GM12878 (cell line): ENCODE results near the gene OGFOD3. TPM values are rescaled to one million over a fixed set of nuclear protein-coding genes. Genes with fewer than 3 reads are reported as not detected.

Experiments used
- ATAC-seq: fragments of 200-7000 bp; cut with Tn5 transposase; 3 replicates; pipeline ENCODE4 v1.9.1; 2020; ENCODE audit warnings: mild to moderate bottlenecking, moderate library complexity
- BruUV-seq: library from RNA; stranded (reverse); fragments of 400-500 nt; replicated peaks from 2 replicates; lab custom pipeline; 2021; lab: Mats Ljungman, UMichigan
- CTCF ChIA-PET: fragments of 300-600 bp; sonication (Branson Sonifier 250); formaldehyde crosslinking; extraction: SDS; loops from one replicate; lab custom pipeline; 2021; ENCODE audit warnings: inconsistent platforms; lab: Yijun Ruan, JAX
- POLR2A ChIA-PET: fragments of 350-600 bp; formaldehyde crosslinking; extraction: SDS; loops from one replicate; lab custom pipeline; 2021; ENCODE audit warnings: inconsistent platforms; lab: Charles Lee
- RAD21 ChIA-PET: fragments of 300-600 bp; sonication (Branson Sonifier 250); formaldehyde crosslinking; loops from one replicate; lab custom pipeline; 2023; ENCODE audit warnings: antibody characterized with exemption; ENCODE audit not compliant: unreplicated experiment; lab: Charles Lee
- SMC1A ChIA-PET: fragments of 300-600 bp; sonication (Branson Sonifier 250); formaldehyde crosslinking; loops from one replicate; lab custom pipeline; 2023; ENCODE audit not compliant: unreplicated experiment, uncharacterized antibody; lab: Charles Lee
- DNase-seq: peaks from one replicate; pipeline ENCODE4 v3.0.0-alpha.2; 2011; ENCODE audit warnings: low read depth, low spot score
- FAIRE-seq: peaks from 3 replicates; lab custom pipeline; 2011; peaks lifted over from hg19 to GRCh38; lab: Jason Lieb, UNC
- H2AFZ ChIP-seq: 2 replicates; pipeline ENCODE4 v1.6.0; 2011; ENCODE audit warnings: low read depth, low read length, control low read depth; ENCODE audit not compliant: control insufficient read depth
- H3K27ac ChIP-seq: 2 replicates; pipeline ENCODE4 v1.5.1; 2011; ENCODE audit warnings: control low read depth; ENCODE audit not compliant: control insufficient read depth, insufficient read depth
- H3K27me3 ChIP-seq, 2 experiments: replicated peaks in 1 of 2; 2 replicates each; pipeline versions ENCODE4 v1.6.0 to v1.6.1; 2011; ENCODE audit warnings: low read length in 1 of 2; ENCODE audit not compliant: control insufficient read depth in 2 of 2, insufficient read depth in 2 of 2
- H3K36me3 ChIP-seq, 2 experiments: 2 replicates each; pipeline ENCODE4 v1.5.1; 2011; ENCODE audit warnings: low read length in 1 of 2; ENCODE audit not compliant: control insufficient read depth in 2 of 2, insufficient read depth in 2 of 2
- H3K4me1 ChIP-seq: 2 replicates; pipeline ENCODE4 v1.6.1; 2011; ENCODE audit warnings: mild to moderate bottlenecking, low read length, moderate library complexity, mixed read lengths; ENCODE audit not compliant: control insufficient read depth, insufficient read depth
- H3K4me2 ChIP-seq: 2 replicates; pipeline ENCODE4 v1.6.0; 2011; ENCODE audit warnings: control low read depth; ENCODE audit not compliant: control insufficient read depth, insufficient read depth
- H3K4me3 ChIP-seq: fragments of 200-600 bp; sonication (generic); 2 replicates; pipeline ENCODE4 v1.5.1; 2016
- H3K79me2 ChIP-seq: 2 replicates; pipeline ENCODE4 v1.6.0; 2011; ENCODE audit warnings: low read length; ENCODE audit not compliant: control insufficient read depth, insufficient read depth
- H3K9ac ChIP-seq: 2 replicates; pipeline ENCODE4 v1.8.0; 2011; ENCODE audit warnings: low read length, control low read depth, mixed read lengths; ENCODE audit not compliant: control insufficient read depth, insufficient read depth
- H3K9me3 ChIP-seq: replicated peaks from 3 replicates; pipeline ENCODE4 v1.5.1; 2011; ENCODE audit warnings: mild to moderate bottlenecking, low read length; ENCODE audit not compliant: control insufficient read depth, insufficient read depth
- H4K20me1 ChIP-seq: 2 replicates; pipeline ENCODE4 v1.6.0; 2011; ENCODE audit not compliant: control insufficient read depth, insufficient read depth
- FOXM1 ChIP-seq: IDR thresholded peaks from 2 replicates; pipeline ENCODE4 v1.6.1; 2012; ENCODE audit warnings: low read depth, mild to moderate bottlenecking, inconsistent platforms, low read length, moderate library complexity
- PAX5 ChIP-seq: IDR thresholded peaks from 2 replicates; pipeline ENCODE4 v1.6.1; 2011; ENCODE audit warnings: low read depth, low read length, borderline replicate concordance
- PAX8 ChIP-seq: fragments of 450-650 bp; IDR thresholded peaks from 2 replicates; pipeline ENCODE4 v1.6.1; 2017; ENCODE audit warnings: mild to moderate bottlenecking, moderate library complexity
- POU2F2 ChIP-seq: IDR thresholded peaks from 3 replicates; pipeline ENCODE4 v1.6.1; 2011; ENCODE audit warnings: low read depth, mild to moderate bottlenecking, low read length, borderline replicate concordance
- SMAD5 ChIP-seq: IDR thresholded peaks from 2 replicates; pipeline ENCODE4 v1.6.1; 2016; ENCODE audit warnings: antibody characterized with exemption, low read depth
- STAT1 ChIP-seq: fragments of 450-650 bp; conservative IDR thresholded peaks from 2 replicates; pipeline ENCODE4 v1.6.1; 2014; ENCODE audit warnings: antibody characterized with exemption, mild to moderate bottlenecking
- ZBTB4 ChIP-seq: fragments of 450-650 bp; formaldehyde crosslinking; IDR thresholded peaks from 2 replicates; pipeline ENCODE4 v1.4.0; 2022; ENCODE audit warnings: mild to moderate bottlenecking, moderate library complexity
- ZNF592 ChIP-seq: fragments of 450-650 bp; IDR thresholded peaks from 2 replicates; pipeline ENCODE4 v1.6.1; 2017; ENCODE audit warnings: mild to moderate bottlenecking, moderate library complexity
- WGBS: methylation state at CpG from one replicate; pipeline ENCODE4 v1.1.6; 2016; ENCODE audit warnings: low lambda C conversion rate; ENCODE audit not compliant: insufficient replicate concordance, insufficient coverage; ENCODE audit errors: missing lambda C conversion rate; 5-methylcytosine and 5-hydroxymethylcytosine counted together
- in situ Hi-C: fragments of 300-500 bp; cut with MboI; formaldehyde crosslinking; loops from 9 replicates; pipeline ENCODE4 v1.14.3; 2018; ENCODE audit warnings: mixed read lengths
- intact Hi-C: fragments of 100-400 bp; cut with micrococcal nuclease; formaldehyde crosslinking; loops from one replicate; pipeline ENCODE4 v1.14.2; 2022; ENCODE audit not compliant: unreplicated experiment
- polyA plus RNA-seq, 11 experiments: library from polyadenylated mRNA; depleted of rRNA in 4 of 11; unstranded in 6 of 11; stranded (reverse) in 5 of 11; fragments of >200 nt; fragmentation: Nextera tagmentation in 4 of 11; fragmentation: Illumina TruSeq in 1 of 11; extraction: Ambion mirVana in 4 of 11; extraction: Trizol in 1 of 11; gene quantifications; 1 replicate in 1 of 11; 2 replicates in 10 of 11; pipeline versions ENCODE4 v1.2.1 to v1.2.3, GENCODE V29; 2011 to 2016; ENCODE audit warnings: inconsistent platforms in 2 of 11, missing spikeins in 2 of 11, low read depth in 1 of 11
- total RNA-seq, 4 experiments: library from RNA; depleted of rRNA in 3 of 4; stranded (reverse); fragments of >200 nt in 3 of 4; fragmentation: Illumina TruSeq in 1 of 4; extraction: Trizol in 1 of 4; gene quantifications; 2 replicates each; pipeline versions ENCODE4 v1.2.1 to v1.2.3, GENCODE V29; 2013 to 2021

OGFOD3 gene
- total and polyA plus RNA-seq, 10 of the 15 experiments (the other 5 are each of a cell fraction or from before 2014, with no cell fraction given), result 0.48 to 28.4 (median 18.3) TPM

- RAD21 ChIA-PET, result interaction anchor here (1.1 to 3.3 kb wide), 8 partner anchors 13 to 219 kb away, joined by 3 to 14 read pairs (median 5); no protein-coding TSS in a partner anchor
- ATAC-seq, result no peak
- Histone ChIP-seq H3K4me3 (no peak overlapping the region), H3K27me3 (no peaks in the 10 kb centered on the region), H4K20me1 (no peaks in the 10 kb centered on the region), H3K9ac (no peak overlapping the region), H3K79me2 (no peaks in the 10 kb centered on the region), H3K27ac (no peak overlapping the region), H3K9me3 (no peaks in the 10 kb centered on the region), H3K4me1 (peaks cover 15% of the 10 kb centered on the region), H3K36me3 (no peaks in the 10 kb centered on the region), H3K4me2 (no peak overlapping the region), H2AFZ (no peak overlapping the region)
- SMC1A ChIA-PET, result interaction anchor here (0.8 to 2.5 kb wide), 6 partner anchors 47 to 65 kb away, joined by 3 to 14 read pairs (median 4); no protein-coding TSS in a partner anchor
- DNase-seq, result no peak
- POLR2A ChIA-PET, result interaction anchor here (0.6 kb wide), 1 partner anchor 56 kb away, joined by 5 read pairs; no protein-coding TSS in a partner anchor
- CTCF ChIA-PET, result interaction anchor here (0.7 to 3.7 kb wide), 14 partner anchors 11 to 319 kb away, joined by 3 to 35 read pairs (median 6); partner anchors contain the start of gene SECTM1
- no TSS peak for BruUV-seq
- intact Hi-C loops (no loop called here), in situ Hi-C loops (no loop called here)
- TF ChIP-seq STAT1, result no peak
- FAIRE-seq, result no peak
- WGBS, result 65% methylated on average over 11 of the region's 11 CpGs
Measured at GRCh38 chr17:82349287-82349701, 69.1 kb downstream of the OGFOD3 start.

- no peaks in the 10 kb centered on the region for H3K27me3 ChIP-seq
- no TSS peak for BruUV-seq
- no peaks in the 10 kb centered on the region for H3K9me3 ChIP-seq
- H3K9ac ChIP-seq, result no peak overlapping the region
- ChIA-PET CTCF (interaction anchor here (0.7 to 3.3 kb wide), 5 partner anchors 11 to 318 kb away, joined by 3 to 15 read pairs (median 4); partner anchors contain the start of gene SECTM1), POLR2A (interaction anchor here (0.6 kb wide), 1 partner anchor 56 kb away, joined by 5 read pairs; no protein-coding TSS in a partner anchor), SMC1A (interaction anchor here (1.2 to 2.5 kb wide), 2 partner anchors 46 to 52 kb away, joined by 5 to 9 read pairs; no protein-coding TSS in a partner anchor), RAD21 (interaction anchor here (1.2 to 3.3 kb wide), 4 partner anchors 13 to 219 kb away, joined by 3 to 14 read pairs (median 4); no protein-coding TSS in a partner anchor)
- intact Hi-C loops, result no loop called here
- no peak overlapping the region for H3K27ac ChIP-seq
- H3K36me3 ChIP-seq, result no peaks in the 10 kb centered on the region
- FAIRE-seq, result no peak
- 72% methylated on average over 11 of the region's 11 CpGs for WGBS
- no peaks in the 10 kb centered on the region for H4K20me1 ChIP-seq
- ATAC-seq, result no peak
- H3K4me1 ChIP-seq, result peaks cover 15% of the 10 kb centered on the region
- H3K4me3 ChIP-seq, result no peak overlapping the region
- no peaks in the 10 kb centered on the region for H3K79me2 ChIP-seq
- no peak for DNase-seq
- no peak overlapping the region for H2AFZ ChIP-seq
- H3K4me2 ChIP-seq, result no peak overlapping the region
- in situ Hi-C loops, result no loop called here
- TF ChIP-seq PAX8, result no peak
- TF ChIP-seq SMAD5, result no peak
- TF ChIP-seq ZNF592, result no peak
- no peak for TF ChIP-seq POU2F2
- TF ChIP-seq ZBTB4 (CRISPR knock-in tag), result no peak
- TF ChIP-seq FOXM1, result no peak
- no peak for TF ChIP-seq PAX5
Measured at GRCh38 chr17:82348866-82349265, 69.5 kb downstream of the OGFOD3 start.
